Fibroblast of skin of left biceps (primary cell): ENCODE data around the gene HDAC9.

Experiments used
- DNase-seq, 2 experiments: peaks; one replicate each; pipeline ENCODE4 v3.0.0-alpha.2; 2013; ENCODE audit warnings: low read depth in 2 of 2

The HDAC9 gene

GRCh38 chr7:18495412-18496340, at the start of gene HDAC9:
TSS of gene HDAC9 (plus strand) at chr7:18495749. CDS start at chr7:18496303, 554 bp downstream.
- no peak for DNase-seq

GRCh38 chr7:18445916-18446520, 49.5 kb upstream of the HDAC9 start:
- DNase-seq, result no peak

- no peak for DNase-seq
Observed at GRCh38 chr7:18450019-18450418, 45.5 kb upstream of the HDAC9 start.

- DNase-seq, result no peak
Observed at GRCh38 chr7:18455606-18456005, 39.9 kb upstream of the HDAC9 start.

GRCh38 chr7:18457832-18458231, 37.7 kb upstream of the HDAC9 start:
- no peak for DNase-seq

- DNase-seq, result no peak
Observed at GRCh38 chr7:18458830-18459229, 36.7 kb upstream of the HDAC9 start.

GRCh38 chr7:18459484-18460245, 35.9 kb upstream of the HDAC9 start:
- no peak for DNase-seq

- DNase-seq, result no peak
Observed at GRCh38 chr7:18461785-18462467, 33.6 kb upstream of the HDAC9 start.

GRCh38 chr7:18464830-18465229, 30.7 kb upstream of the HDAC9 start:
- no peak for DNase-seq

GRCh38 chr7:18467011-18467410, 28.5 kb upstream of the HDAC9 start:
- no peak for DNase-seq

GRCh38 chr7:18468795-18469194, 26.8 kb upstream of the HDAC9 start:
- no peak for DNase-seq

- DNase-seq, result no peak
Observed at GRCh38 chr7:18469316-18469715, 26.2 kb upstream of the HDAC9 start.

GRCh38 chr7:18471476-18472160, 23.9 kb upstream of the HDAC9 start:
- DNase-seq, result no peak

- no peak for DNase-seq
Observed at GRCh38 chr7:18472161-18472483, 23.4 kb upstream of the HDAC9 start.

GRCh38 chr7:18473119-18473518, 22.4 kb upstream of the HDAC9 start:
- DNase-seq, result no peak

GRCh38 chr7:18474944-18475343, 20.6 kb upstream of the HDAC9 start:
- no peak for DNase-seq

- no peak for DNase-seq
Observed at GRCh38 chr7:18475488-18475887, 20.1 kb upstream of the HDAC9 start.

- no peak for DNase-seq
Observed at GRCh38 chr7:18481776-18482175, 13.8 kb upstream of the HDAC9 start.

GRCh38 chr7:18488049-18488448, 7.5 kb upstream of the HDAC9 start:
- DNase-seq, result no peak

- no peak for DNase-seq
Observed at GRCh38 chr7:18489624-18490023, 5.9 kb upstream of the HDAC9 start.

- DNase-seq, result no peak
Observed at GRCh38 chr7:18491871-18492270, 3.7 kb upstream of the HDAC9 start.
